22Rv1 (cell line): ENCODE data around the gene OR1S1.

Experiments used
- H3K27ac ChIP-seq: fragments of 450-650 bp; 2 replicates; pipeline ENCODE4 v1.5.1; 2017
- CTCF ChIP-seq: fragments of 450-650 bp; IDR thresholded peaks from 2 replicates; pipeline ENCODE4 v1.5.1; 2017; ENCODE audit warnings: mild to moderate bottlenecking
- ZFX ChIP-seq: fragments of 450-650 bp; IDR thresholded peaks from 2 replicates; pipeline ENCODE4 v1.6.1; 2017; ENCODE audit warnings: antibody characterized with exemption, borderline replicate concordance

The OR1S1 gene

GRCh38 chr11:58188770-58189169 is 23.8 kb upstream of the OR1S1 start, which contains the start of gene OR9Q2:
TSS of gene OR9Q2 (plus strand) at chr11:58189070. CDS start at chr11:58190491, 1,421 bp downstream.
- H3K27ac ChIP-seq, result no peak within 1 kb of the TSS
- TF ChIP-seq ZFX, result no peak
- TF ChIP-seq CTCF, result no peak

- no peak overlapping the region for H3K27ac ChIP-seq
- no peak for TF ChIP-seq ZFX
- no peak for TF ChIP-seq CTCF
Observed at GRCh38 chr11:58192229-58192628, 20.3 kb upstream of the OR1S1 start.

GRCh38 chr11:58193391-58193790 is 19.1 kb upstream of the OR1S1 start:
- H3K27ac ChIP-seq, result no peak overlapping the region
- no peak for TF ChIP-seq CTCF
- no peak for TF ChIP-seq ZFX

GRCh38 chr11:58195939-58196338 is 16.6 kb upstream of the OR1S1 start:
- TF ChIP-seq CTCF (no peak), ZFX (no peak)
- H3K27ac ChIP-seq, result no peak overlapping the region

GRCh38 chr11:58199271-58199670 is 13.2 kb upstream of the OR1S1 start:
- TF ChIP-seq ZFX, result no peak
- no peak for TF ChIP-seq CTCF
- H3K27ac ChIP-seq, result no peak overlapping the region

GRCh38 chr11:58204042-58204441 is 8.5 kb upstream of the OR1S1 start, which contains the start of gene OR1S2:
TSS of gene OR1S2 (minus strand) at chr11:58204142. CDS start at chr11:58204142, 0 bp downstream.
- TF ChIP-seq ZFX (no peak), CTCF (no peak)
- no peak within 1 kb of the TSS for H3K27ac ChIP-seq

GRCh38 chr11:58216476-58216875 is 4.0 kb downstream of the OR1S1 start:
- TF ChIP-seq ZFX (no peak), CTCF (no peak)
- H3K27ac ChIP-seq, result no peak overlapping the region
